K562 (cell line): ENCODE results near the gene SEC14L1. TPM values are rescaled to one million over a fixed set of nuclear protein-coding genes. Genes with fewer than 3 reads are reported as not detected.
A peak's percentile ranks its signal among the peaks of the same experiment; 100 is the strongest.

Experiments used
- CBFA2T3 ChIP-seq: fragments of 450-650 bp; IDR thresholded peaks from 2 replicates; pipeline ENCODE4 v1.6.1; 2017
- HDAC3 ChIP-seq: fragments of 450-650 bp; IDR thresholded peaks from 2 replicates; pipeline ENCODE4 v1.6.1; 2018; ENCODE audit warnings: borderline replicate concordance, mild to moderate bottlenecking, moderate library complexity; ENCODE audit not compliant: partially characterized antibody
- KDM5B ChIP-seq: fragments of 200-600 bp; sonication (generic); IDR thresholded peaks from 2 replicates; pipeline ENCODE4 v1.6.1; 2012; ENCODE audit warnings: low read depth, mild to moderate bottlenecking, moderate library complexity, low read length, control low read depth, inconsistent platforms; ENCODE audit not compliant: insufficient replicate concordance
- MEIS2 ChIP-seq: fragments of 450-650 bp; IDR thresholded peaks from 2 replicates; pipeline ENCODE4 v1.6.1; 2014; ENCODE audit warnings: mild to moderate bottlenecking; ENCODE audit not compliant: partially characterized antibody
- MTA3 ChIP-seq: fragments of 450-650 bp; formaldehyde crosslinking; IDR thresholded peaks from 2 replicates; pipeline ENCODE4 v1.6.1; 2017; ENCODE audit warnings: mild to moderate bottlenecking, borderline replicate concordance
- MYC ChIP-seq, 2 experiments: fragments of 250-450 bp in 1 of 2; sonication (Bioruptor Pico) in 1 of 2; IDR thresholded peaks; 2 replicates each; pipeline versions ENCODE4 v1.5.1 to v1.6.1; 2012 to 2021; ENCODE audit warnings: low read depth in 2 of 2, borderline replicate concordance in 1 of 2, improper control_type of control experiment in 1 of 2, low read length in 1 of 2, mild to moderate bottlenecking in 1 of 2, moderate library complexity in 1 of 2
- POLR2G ChIP-seq: fragments of 200-400 bp; formaldehyde crosslinking; IDR thresholded peaks from 2 replicates; pipeline ENCODE4 v1.6.1; 2017; ENCODE audit warnings: low read depth, mild to moderate bottlenecking, antibody characterized with exemption, low read length, moderate library complexity
- RB1 ChIP-seq: fragments of 450-650 bp; IDR thresholded peaks from 2 replicates; pipeline ENCODE4 v1.6.1; 2017; ENCODE audit warnings: low read depth, mild to moderate bottlenecking
- SAP30 ChIP-seq: fragments of 200-600 bp; sonication (generic); IDR thresholded peaks from 2 replicates; pipeline ENCODE4 v1.6.1; 2012; ENCODE audit warnings: borderline replicate concordance, low read depth, mild to moderate bottlenecking, moderate library complexity, low read length, control low read depth, inconsistent platforms; ENCODE audit not compliant: insufficient read depth, poor library complexity, severe bottlenecking
- SMARCA5 ChIP-seq: fragments of 450-650 bp; IDR thresholded peaks from 2 replicates; pipeline ENCODE4 v1.6.1; 2016
- ZKSCAN8 ChIP-seq: fragments of 200-800 bp; sonication (Bioruptor generic); IDR thresholded peaks from 2 replicates; pipeline ENCODE4 v1.6.1; 2016; ENCODE audit warnings: missing genetic modification characterization, missing compliant biosample characterization
- ZNF174 ChIP-seq: fragments of 250-450 bp; sonication (Bioruptor Pico); IDR thresholded peaks from 2 replicates; pipeline ENCODE4 v1.4.0; 2020; ENCODE audit warnings: mild to moderate bottlenecking
- ZNF253 ChIP-seq: fragments of 250-450 bp; sonication (Bioruptor Pico); conservative IDR thresholded peaks from 2 replicates; pipeline ENCODE4 v1.6.1; 2021; ENCODE audit warnings: mild to moderate bottlenecking
- ZNF408 ChIP-seq: fragments of 250-450 bp; sonication (Bioruptor Pico); IDR thresholded peaks from 2 replicates; pipeline ENCODE4 v1.4.0; 2020; ENCODE audit warnings: low read depth, mild to moderate bottlenecking, moderate library complexity
- polyA plus RNA-seq, 8 experiments: library from polyadenylated mRNA; depleted of rRNA in 4 of 8; stranded (reverse) in 5 of 8; unstranded in 3 of 8; fragments of >200 nt; fragmentation: Nextera tagmentation in 2 of 8; fragmentation: Illumina TruSeq in 1 of 8; extraction: Ambion mirVana in 2 of 8; extraction: Trizol in 1 of 8; gene quantifications; 2 replicates each; pipeline versions ENCODE4 v1.2.1 to v1.2.3, GENCODE V29; 2011 to 2014; ENCODE audit warnings: inconsistent platforms in 1 of 8, missing spikeins in 1 of 8
- total RNA-seq, 7 experiments: library from RNA; depleted of rRNA in 6 of 7; stranded (reverse); fragments of >200 nt in 6 of 7; fragmentation: Illumina TruSeq in 2 of 7; extraction: Trizol in 2 of 7; gene quantifications; 2 replicates each; pipeline versions ENCODE4 v1.2.1 to v1.2.3, GENCODE V29; 2011 to 2021; ENCODE audit warnings: low replicate concordance in 1 of 7
- TF ChIP-seq, protein P1 (sequence below): fragments of 200-800 bp; sonication (Bioruptor generic); IDR thresholded peaks from 2 replicates; pipeline ENCODE4 v1.6.1; 2017; ENCODE audit warnings: missing genetic modification characterization, missing compliant biosample characterization
- TF ChIP-seq, protein P2 (sequence below), 2 experiments: fragments of 450-650 bp in 1 of 2; sonication (generic) in 1 of 2; formaldehyde crosslinking in 1 of 2; IDR thresholded peaks in 1 of 2; conservative IDR thresholded peaks in 1 of 2; 2 replicates each; pipeline versions ENCODE4 v1.6.1 to v1.8.1; 2016 to 2023; ENCODE audit warnings: mild to moderate bottlenecking in 2 of 2, moderate library complexity in 2 of 2, inconsistent platforms in 1 of 2, missing genetic modification reagents in 1 of 2
- TF ChIP-seq, protein P3 (sequence below), 2 experiments: IDR thresholded peaks; 2 replicates each; pipeline ENCODE4 v1.6.1; 2011; ENCODE audit warnings: borderline replicate concordance in 1 of 2, control low read depth in 1 of 2, low read depth in 1 of 2, low read length in 1 of 2, mild to moderate bottlenecking in 1 of 2, mixed read lengths in 1 of 2, moderate library complexity in 1 of 2; ENCODE audit not compliant: insufficient read depth in 1 of 2, insufficient read length in 1 of 2, poor library complexity in 1 of 2, severe bottlenecking in 1 of 2; ENCODE audit errors: extremely low read depth in 1 of 2
- TF ChIP-seq, protein P4 (sequence below), 2 experiments: IDR thresholded peaks; 2 replicates each; pipeline ENCODE4 v1.6.1; 2012; ENCODE audit warnings: improper control_type of control experiment in 2 of 2, low read depth in 2 of 2, low read length in 2 of 2, borderline replicate concordance in 1 of 2

The SEC14L1 gene
- total and polyA plus RNA-seq, 9 of the 15 experiments (the other 6 are each of a cell fraction or from before 2014, with no cell fraction given) = 3.1 to 39.7 (median 15.2) TPM

DNA sequence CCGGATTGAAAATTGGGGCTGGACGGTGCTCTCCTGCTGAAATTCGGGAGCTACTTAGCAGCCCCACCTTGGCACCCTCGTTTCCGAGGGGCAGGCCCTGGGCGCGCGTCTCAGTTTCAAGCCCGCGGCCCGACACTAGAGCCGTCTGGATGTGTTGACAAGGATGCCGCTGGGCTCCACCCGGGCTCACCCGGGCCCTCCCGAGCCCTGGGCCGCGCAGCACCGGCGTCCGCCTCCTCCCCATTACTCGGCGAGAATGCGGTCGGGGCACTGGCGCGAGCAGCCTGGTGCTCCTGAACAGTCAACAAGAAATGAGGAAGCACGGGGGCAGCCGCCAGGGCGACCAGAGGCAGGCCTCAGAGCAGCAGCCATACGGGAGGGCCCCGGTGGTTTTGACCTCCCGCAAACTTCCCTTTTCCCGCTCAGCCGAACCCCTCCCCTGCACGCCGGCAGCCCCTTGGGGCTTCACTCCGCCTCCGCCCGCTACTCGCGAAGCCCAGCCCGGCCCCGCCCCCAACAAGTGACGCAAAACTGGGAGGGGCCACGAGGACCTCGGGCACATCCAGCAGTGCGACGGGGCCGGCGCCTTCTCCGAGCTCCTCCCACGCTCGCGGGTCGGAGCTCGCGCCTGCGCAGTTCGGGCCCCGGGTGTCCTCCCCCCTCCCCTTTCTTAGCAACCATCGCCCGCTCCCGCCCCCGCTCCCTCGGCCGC is 447 bp upstream of the SEC14L1 start (continued):
- TF ChIP-seq MYC (IDR thresholded peaks at IDR 0.05; ENCODE audit: low read depth, low read length) (peak; percentile 85), MYC (CRISPR knock-in tag; IDR thresholded peaks at IDR 0.05; ENCODE audit: borderline replicate concordance, low read depth) (peak; percentile 67; the same call in 1 of the 2 replicates), POLR2G (peak; percentile 96), RB1 (peak; percentile 86), SMARCA5 (no peak), CBFA2T3 (no peak; the same call in 1 of the 2 replicates), ZKSCAN8 (CRISPR knock-in tag) (no peak), ZNF408 (no peak), KDM5B (peak; percentile 48), MTA3 (peak; percentile 85; the same call in 1 of the 2 replicates), ZNF253 (no peak), MEIS2 (peak; percentile 78), HDAC3 (no peak), ZNF174 (CRISPR knock-in tag) (no peak), SAP30 (no peak)
- TF ChIP-seq, protein P1, sequence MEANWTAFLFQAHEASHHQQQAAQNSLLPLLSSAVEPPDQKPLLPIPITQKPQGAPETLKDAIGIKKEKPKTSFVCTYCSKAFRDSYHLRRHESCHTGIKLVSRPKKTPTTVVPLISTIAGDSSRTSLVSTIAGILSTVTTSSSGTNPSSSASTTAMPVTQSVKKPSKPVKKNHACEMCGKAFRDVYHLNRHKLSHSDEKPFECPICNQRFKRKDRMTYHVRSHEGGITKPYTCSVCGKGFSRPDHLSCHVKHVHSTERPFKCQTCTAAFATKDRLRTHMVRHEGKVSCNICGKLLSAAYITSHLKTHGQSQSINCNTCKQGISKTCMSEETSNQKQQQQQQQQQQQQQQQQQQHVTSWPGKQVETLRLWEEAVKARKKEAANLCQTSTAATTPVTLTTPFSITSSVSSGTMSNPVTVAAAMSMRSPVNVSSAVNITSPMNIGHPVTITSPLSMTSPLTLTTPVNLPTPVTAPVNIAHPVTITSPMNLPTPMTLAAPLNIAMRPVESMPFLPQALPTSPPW = peak; percentile 99
- TF ChIP-seq, protein P2, sequence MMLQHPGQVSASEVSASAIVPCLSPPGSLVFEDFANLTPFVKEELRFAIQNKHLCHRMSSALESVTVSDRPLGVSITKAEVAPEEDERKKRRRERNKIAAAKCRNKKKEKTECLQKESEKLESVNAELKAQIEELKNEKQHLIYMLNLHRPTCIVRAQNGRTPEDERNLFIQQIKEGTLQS (IDR thresholded peaks at IDR 0.05) = no peak
- TF ChIP-seq, protein P2 (CRISPR knock-in tag; conservative IDR thresholded peaks at IDR 0.05) = peak; percentile 55; the same call in 1 of the 2 replicates
- TF ChIP-seq, protein P3, sequence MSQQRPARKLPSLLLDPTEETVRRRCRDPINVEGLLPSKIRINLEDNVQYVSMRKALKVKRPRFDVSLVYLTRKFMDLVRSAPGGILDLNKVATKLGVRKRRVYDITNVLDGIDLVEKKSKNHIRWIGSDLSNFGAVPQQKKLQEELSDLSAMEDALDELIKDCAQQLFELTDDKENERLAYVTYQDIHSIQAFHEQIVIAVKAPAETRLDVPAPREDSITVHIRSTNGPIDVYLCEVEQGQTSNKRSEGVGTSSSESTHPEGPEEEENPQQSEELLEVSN (IDR thresholded peaks at IDR 0.05; ENCODE audit: borderline replicate concordance in 1 of 2, extremely low read depth in 1 of 2, insufficient read depth in 1 of 2, insufficient read length in 1 of 2, low read depth in 1 of 2, low read length in 1 of 2, poor library complexity in 1 of 2, severe bottlenecking in 1 of 2) = peak; percentile 97 to 98
- TF ChIP-seq, protein P4, sequence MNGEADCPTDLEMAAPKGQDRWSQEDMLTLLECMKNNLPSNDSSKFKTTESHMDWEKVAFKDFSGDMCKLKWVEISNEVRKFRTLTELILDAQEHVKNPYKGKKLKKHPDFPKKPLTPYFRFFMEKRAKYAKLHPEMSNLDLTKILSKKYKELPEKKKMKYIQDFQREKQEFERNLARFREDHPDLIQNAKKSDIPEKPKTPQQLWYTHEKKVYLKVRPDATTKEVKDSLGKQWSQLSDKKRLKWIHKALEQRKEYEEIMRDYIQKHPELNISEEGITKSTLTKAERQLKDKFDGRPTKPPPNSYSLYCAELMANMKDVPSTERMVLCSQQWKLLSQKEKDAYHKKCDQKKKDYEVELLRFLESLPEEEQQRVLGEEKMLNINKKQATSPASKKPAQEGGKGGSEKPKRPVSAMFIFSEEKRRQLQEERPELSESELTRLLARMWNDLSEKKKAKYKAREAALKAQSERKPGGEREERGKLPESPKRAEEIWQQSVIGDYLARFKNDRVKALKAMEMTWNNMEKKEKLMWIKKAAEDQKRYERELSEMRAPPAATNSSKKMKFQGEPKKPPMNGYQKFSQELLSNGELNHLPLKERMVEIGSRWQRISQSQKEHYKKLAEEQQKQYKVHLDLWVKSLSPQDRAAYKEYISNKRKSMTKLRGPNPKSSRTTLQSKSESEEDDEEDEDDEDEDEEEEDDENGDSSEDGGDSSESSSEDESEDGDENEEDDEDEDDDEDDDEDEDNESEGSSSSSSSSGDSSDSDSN (IDR thresholded peaks at IDR 0.05; ENCODE audit: borderline replicate concordance in 1 of 2, low read depth in 2 of 2, low read length in 2 of 2) = peak; percentile 79 to 87; a peak in 3 of 4 replicates
